Measurements from ENCODE around the gene WWOX.

DNA sequence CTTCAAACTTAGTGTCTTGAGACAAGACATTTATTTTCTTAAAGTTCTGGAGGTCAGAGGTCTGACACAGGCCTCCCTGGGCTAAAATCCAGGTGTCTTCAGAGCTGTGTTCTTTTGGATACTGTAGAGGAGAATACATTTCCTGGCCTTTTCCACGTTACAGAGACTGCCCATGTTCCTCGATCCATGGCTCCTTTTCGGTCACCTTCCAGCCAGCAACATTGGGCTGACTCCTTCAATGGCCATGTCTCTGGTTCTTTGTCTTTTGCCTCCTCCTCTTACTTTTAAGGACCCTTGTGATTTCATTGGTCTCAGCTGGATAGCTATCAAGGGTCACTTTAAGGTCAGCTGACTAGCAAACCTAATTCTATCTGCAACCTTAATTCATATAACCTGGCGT is 212.4 kb downstream of the WWOX start:
- TF ChIP-seq, protein P1, sequence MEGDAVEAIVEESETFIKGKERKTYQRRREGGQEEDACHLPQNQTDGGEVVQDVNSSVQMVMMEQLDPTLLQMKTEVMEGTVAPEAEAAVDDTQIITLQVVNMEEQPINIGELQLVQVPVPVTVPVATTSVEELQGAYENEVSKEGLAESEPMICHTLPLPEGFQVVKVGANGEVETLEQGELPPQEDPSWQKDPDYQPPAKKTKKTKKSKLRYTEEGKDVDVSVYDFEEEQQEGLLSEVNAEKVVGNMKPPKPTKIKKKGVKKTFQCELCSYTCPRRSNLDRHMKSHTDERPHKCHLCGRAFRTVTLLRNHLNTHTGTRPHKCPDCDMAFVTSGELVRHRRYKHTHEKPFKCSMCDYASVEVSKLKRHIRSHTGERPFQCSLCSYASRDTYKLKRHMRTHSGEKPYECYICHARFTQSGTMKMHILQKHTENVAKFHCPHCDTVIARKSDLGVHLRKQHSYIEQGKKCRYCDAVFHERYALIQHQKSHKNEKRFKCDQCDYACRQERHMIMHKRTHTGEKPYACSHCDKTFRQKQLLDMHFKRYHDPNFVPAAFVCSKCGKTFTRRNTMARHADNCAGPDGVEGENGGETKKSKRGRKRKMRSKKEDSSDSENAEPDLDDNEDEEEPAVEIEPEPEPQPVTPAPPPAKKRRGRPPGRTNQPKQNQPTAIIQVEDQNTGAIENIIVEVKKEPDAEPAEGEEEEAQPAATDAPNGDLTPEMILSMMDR (conservative IDR thresholded peaks at IDR 0.05; ENCODE audit: low read depth, low read length) = no peak
- TF ChIP-seq FOS (IDR thresholded peaks at IDR 0.05; ENCODE audit: low read depth, low read length) = no peak
- no peak for TF ChIP-seq SMC3 (IDR thresholded peaks at IDR 0.05; ENCODE audit: low read depth, low read length)
- no peak for TF ChIP-seq POLR2A (IDR thresholded peaks at IDR 0.05; ENCODE audit: low read depth, low read length)
- TF ChIP-seq, protein P2, sequence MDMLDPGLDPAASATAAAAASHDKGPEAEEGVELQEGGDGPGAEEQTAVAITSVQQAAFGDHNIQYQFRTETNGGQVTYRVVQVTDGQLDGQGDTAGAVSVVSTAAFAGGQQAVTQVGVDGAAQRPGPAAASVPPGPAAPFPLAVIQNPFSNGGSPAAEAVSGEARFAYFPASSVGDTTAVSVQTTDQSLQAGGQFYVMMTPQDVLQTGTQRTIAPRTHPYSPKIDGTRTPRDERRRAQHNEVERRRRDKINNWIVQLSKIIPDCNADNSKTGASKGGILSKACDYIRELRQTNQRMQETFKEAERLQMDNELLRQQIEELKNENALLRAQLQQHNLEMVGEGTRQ (IDR thresholded peaks at IDR 0.05; ENCODE audit: low read depth, low read length) = no peak
